ENCODE data around the gene ZSCAN20. TPM values are rescaled to one million over a fixed set of nuclear protein-coding genes. Genes with fewer than 3 reads are reported as not detected.

ZSCAN20 gene
- total and polyA plus RNA-seq, 5 donors from 2014 or later, result 0.17 to 0.94 (median 0.35) TPM; not detected in 2

GRCh38 chr1:33438364-33439160 lies 33.9 kb upstream of the ZSCAN20 start:
- Mint-ChIP-seq H3K27me3 (peaks cover 37% of the 10 kb centered on the region), H3K4me1 (peaks cover 0 to 4% (median 0%) of the 10 kb centered on the region in 4 donors), H3K36me3 (no peaks in the 10 kb centered on the region), H3K27ac (no peak overlapping the region), H3K9me3 (no peaks in the 10 kb centered on the region), H3K4me3 (no peak overlapping the region)
- Histone ChIP-seq H3K9me3 (ENCODE audit: control insufficient read depth in 2 of 2, low read length in 2 of 2) (no peaks in the 10 kb centered on the region), H3K27me3 (ENCODE audit: control insufficient read depth, insufficient read depth, low read length) (peaks cover 19% of the 10 kb centered on the region), H3K4me1 (ENCODE audit: control insufficient read depth, insufficient read depth, low read length, poor library complexity, severe bottlenecking) (no peaks in the 10 kb centered on the region), H3K36me3 (ENCODE audit: control insufficient read depth, insufficient read depth, low read length) (no peaks in the 10 kb centered on the region), H3K27ac (ENCODE audit: insufficient read depth, low read length, poor library complexity, severe bottlenecking) (no peak overlapping the region), H3K4me3 (ENCODE audit: low read depth, low read length) (no peak overlapping the region)
- DNase-seq (no peak), ATAC-seq (ENCODE audit: low read depth in 2 of 2) (no peak)

- Mint-ChIP-seq H3K4me3 (no peak overlapping the region), H3K27me3 (peaks cover 32% of the 10 kb centered on the region), H3K4me1 (peaks cover 0 to 4% (median 0%) of the 10 kb centered on the region in 4 donors), H3K27ac (peak overlapping the region in 1 of 3 donors; percentile 72), H3K9me3 (no peaks in the 10 kb centered on the region), H3K36me3 (no peaks in the 10 kb centered on the region)
- ATAC-seq (ENCODE audit: low read depth in 2 of 2) (no peak), DNase-seq (no peak)
- Histone ChIP-seq H3K36me3 (ENCODE audit: control insufficient read depth, insufficient read depth, low read length) (no peaks in the 10 kb centered on the region), H3K9me3 (ENCODE audit: control insufficient read depth in 2 of 2, low read length in 2 of 2) (no peaks in the 10 kb centered on the region), H3K27ac (ENCODE audit: insufficient read depth, low read length, poor library complexity, severe bottlenecking) (no peak overlapping the region), H3K27me3 (ENCODE audit: control insufficient read depth, insufficient read depth, low read length) (peaks cover 16% of the 10 kb centered on the region), H3K4me1 (ENCODE audit: control insufficient read depth, insufficient read depth, low read length, poor library complexity, severe bottlenecking) (no peaks in the 10 kb centered on the region), H3K4me3 (ENCODE audit: low read depth, low read length) (no peak overlapping the region)
Measured at GRCh38 chr1:33439662-33440061, 32.8 kb upstream of the ZSCAN20 start.

DNA sequence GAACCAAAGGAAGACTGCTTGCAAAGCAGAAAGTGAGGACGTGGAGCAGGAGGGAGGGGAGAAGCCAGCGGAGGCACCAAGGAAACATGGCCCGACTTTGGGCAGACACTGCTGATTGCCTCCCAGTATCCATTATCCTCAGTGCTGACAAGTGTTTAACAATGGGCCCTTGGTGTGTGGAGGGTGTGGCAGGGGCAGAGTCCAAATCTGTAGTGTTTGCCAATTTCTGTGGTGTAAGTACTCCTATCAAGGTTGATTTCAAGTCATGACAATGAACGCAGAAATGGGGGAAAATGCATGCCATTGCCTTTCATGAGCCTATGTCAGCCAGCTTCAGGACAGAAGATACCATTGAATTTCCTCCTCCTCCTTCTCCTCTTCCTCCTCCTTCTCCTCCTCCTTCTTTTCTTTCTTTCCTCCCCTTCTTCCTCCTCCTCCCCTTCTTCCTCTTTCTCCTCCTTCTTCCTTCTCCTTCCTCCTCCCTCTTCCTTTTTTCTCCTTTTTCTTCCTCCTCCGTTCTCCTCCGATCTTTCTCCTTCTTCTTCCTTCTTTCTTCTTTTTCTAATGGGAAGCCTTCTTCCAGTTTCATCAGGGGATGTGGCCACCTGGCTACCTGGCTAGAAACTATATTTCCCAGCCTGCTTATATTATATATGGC lies 31.2 kb upstream of the ZSCAN20 start:
- Histone ChIP-seq H3K9me3 (ENCODE audit: control insufficient read depth in 2 of 2, low read length in 2 of 2) (no peaks in the 10 kb centered on the region), H3K27ac (ENCODE audit: insufficient read depth, low read length, poor library complexity, severe bottlenecking) (no peak overlapping the region), H3K4me3 (ENCODE audit: low read depth, low read length) (no peak overlapping the region), H3K36me3 (ENCODE audit: control insufficient read depth, insufficient read depth, low read length) (no peaks in the 10 kb centered on the region), H3K27me3 (ENCODE audit: control insufficient read depth, insufficient read depth, low read length) (peaks cover 16% of the 10 kb centered on the region), H3K4me1 (ENCODE audit: control insufficient read depth, insufficient read depth, low read length, poor library complexity, severe bottlenecking) (no peaks in the 10 kb centered on the region)
- ATAC-seq (ENCODE audit: low read depth in 2 of 2), result no peak
- no peak overlapping the region for H3K27ac Mint-ChIP-seq
- H3K4me3 Mint-ChIP-seq, result no peak overlapping the region
- DNase-seq, result no peak
- H3K27me3 Mint-ChIP-seq, result peaks cover 37% of the 10 kb centered on the region
- H3K4me1 Mint-ChIP-seq, result peaks cover 0 to 4% (median 0%) of the 10 kb centered on the region in 4 donors
- H3K9me3 Mint-ChIP-seq, result no peaks in the 10 kb centered on the region
- H3K36me3 Mint-ChIP-seq, result peaks cover under 1% of the 10 kb centered on the region

- no peak overlapping the region for H3K27ac ChIP-seq (ENCODE audit: insufficient read depth, low read length, poor library complexity, severe bottlenecking)
- ATAC-seq (ENCODE audit: low read depth in 2 of 2), result no peak
- peaks cover 16% of the 10 kb centered on the region for H3K27me3 ChIP-seq (ENCODE audit: control insufficient read depth, insufficient read depth, low read length)
Measured at GRCh38 chr1:33442141-33442540, 30.3 kb upstream of the ZSCAN20 start.

GRCh38 chr1:33443080-33443704 lies 29.3 kb upstream of the ZSCAN20 start:
- Mint-ChIP-seq H3K4me1 (peaks cover 0 to 4% (median 0%) of the 10 kb centered on the region in 4 donors), H3K9me3 (peaks cover 0 to 2% (median 0%) of the 10 kb centered on the region in 7 donors), H3K4me3 (no peak overlapping the region), H3K27ac (no peak overlapping the region), H3K27me3 (peaks cover 44% of the 10 kb centered on the region), H3K36me3 (peaks cover 4% of the 10 kb centered on the region)
- Histone ChIP-seq H3K9me3 (ENCODE audit: control insufficient read depth in 2 of 2, low read length in 2 of 2) (no peaks in the 10 kb centered on the region), H3K27me3 (ENCODE audit: control insufficient read depth, insufficient read depth, low read length) (peaks cover 23% of the 10 kb centered on the region), H3K4me1 (ENCODE audit: control insufficient read depth, insufficient read depth, low read length, poor library complexity, severe bottlenecking) (no peaks in the 10 kb centered on the region), H3K36me3 (ENCODE audit: control insufficient read depth, insufficient read depth, low read length) (no peaks in the 10 kb centered on the region), H3K4me3 (ENCODE audit: low read depth, low read length) (no peak overlapping the region), H3K27ac (ENCODE audit: insufficient read depth, low read length, poor library complexity, severe bottlenecking) (no peak overlapping the region)
- DNase-seq (no peak), ATAC-seq (ENCODE audit: low read depth in 2 of 2) (no peak)

More at GRCh38 chr1:33442141-33442540, 30.3 kb upstream of the ZSCAN20 start:
- Mint-ChIP-seq H3K27ac (no peak overlapping the region), H3K4me1 (peaks cover 0 to 4% (median 0%) of the 10 kb centered on the region in 4 donors), H3K9me3 (no peaks in the 10 kb centered on the region), H3K36me3 (peaks cover 4% of the 10 kb centered on the region), H3K4me3 (no peak overlapping the region), H3K27me3 (peaks cover 41% of the 10 kb centered on the region)
- Histone ChIP-seq H3K36me3 (ENCODE audit: control insufficient read depth, insufficient read depth, low read length) (no peaks in the 10 kb centered on the region), H3K9me3 (ENCODE audit: control insufficient read depth in 2 of 2, low read length in 2 of 2) (no peaks in the 10 kb centered on the region), H3K4me1 (ENCODE audit: control insufficient read depth, insufficient read depth, low read length, poor library complexity, severe bottlenecking) (no peaks in the 10 kb centered on the region), H3K4me3 (ENCODE audit: low read depth, low read length) (no peak overlapping the region)
- no peak for DNase-seq

- Histone ChIP-seq H3K36me3 (ENCODE audit: control insufficient read depth, insufficient read depth, low read length) (no peaks in the 10 kb centered on the region), H3K9me3 (ENCODE audit: control insufficient read depth in 2 of 2, low read length in 2 of 2) (no peaks in the 10 kb centered on the region), H3K4me1 (ENCODE audit: control insufficient read depth, insufficient read depth, low read length, poor library complexity, severe bottlenecking) (no peaks in the 10 kb centered on the region), H3K27me3 (ENCODE audit: control insufficient read depth, insufficient read depth, low read length) (peaks cover 23% of the 10 kb centered on the region), H3K4me3 (ENCODE audit: low read depth, low read length) (no peak overlapping the region), H3K27ac (ENCODE audit: insufficient read depth, low read length, poor library complexity, severe bottlenecking) (no peak overlapping the region)
- peaks cover 44% of the 10 kb centered on the region for H3K27me3 Mint-ChIP-seq
- DNase-seq, result no peak
- no peak overlapping the region for H3K4me3 Mint-ChIP-seq
- H3K4me1 Mint-ChIP-seq, result peaks cover 0 to 4% (median 0%) of the 10 kb centered on the region in 4 donors
- peaks cover 4% of the 10 kb centered on the region for H3K36me3 Mint-ChIP-seq
- peaks cover 0 to 3% (median 0%) of the 10 kb centered on the region in 7 donors for H3K9me3 Mint-ChIP-seq
- ATAC-seq (ENCODE audit: low read depth in 2 of 2), result no peak
- no peak overlapping the region for H3K27ac Mint-ChIP-seq
Measured at GRCh38 chr1:33443705-33444180, 28.7 kb upstream of the ZSCAN20 start.

GRCh38 chr1:33445108-33445507 lies 27.3 kb upstream of the ZSCAN20 start:
- H3K9me3 Mint-ChIP-seq, result peaks cover 0 to 3% (median 0%) of the 10 kb centered on the region in 7 donors
- H3K4me1 ChIP-seq (ENCODE audit: control insufficient read depth, insufficient read depth, low read length, poor library complexity, severe bottlenecking), result no peaks in the 10 kb centered on the region
- peaks cover 32% of the 10 kb centered on the region for H3K27me3 Mint-ChIP-seq

More at GRCh38 chr1:33445108-33445507, 27.3 kb upstream of the ZSCAN20 start:
- no peak for ATAC-seq (ENCODE audit: low read depth in 2 of 2)
- no peak for DNase-seq
- Mint-ChIP-seq H3K36me3 (peaks cover 4% of the 10 kb centered on the region), H3K4me1 (peaks cover 0 to 4% (median 0%) of the 10 kb centered on the region in 4 donors), H3K4me3 (no peak overlapping the region), H3K27ac (no peak overlapping the region)
- Histone ChIP-seq H3K27me3 (ENCODE audit: control insufficient read depth, insufficient read depth, low read length) (peaks cover 26% of the 10 kb centered on the region), H3K4me3 (ENCODE audit: low read depth, low read length) (no peak overlapping the region), H3K9me3 (ENCODE audit: control insufficient read depth in 2 of 2, low read length in 2 of 2) (no peaks in the 10 kb centered on the region), H3K36me3 (ENCODE audit: control insufficient read depth, insufficient read depth, low read length) (no peaks in the 10 kb centered on the region), H3K27ac (ENCODE audit: insufficient read depth, low read length, poor library complexity, severe bottlenecking) (no peak overlapping the region)
